Panc1 (cell line): ENCODE data around the gene MNDA. TPM values are rescaled to one million over a fixed set of nuclear protein-coding genes. Genes with fewer than 3 reads are reported as not detected.

Experiments
- ATAC-seq: fragments of 200-7000 bp; cut with Tn5 transposase; 2 replicates; pipeline ENCODE4 v1.9.1; 2020; ENCODE audit warnings: mild to moderate bottlenecking, moderate library complexity
- BruUV-seq: library from RNA; stranded (reverse); fragments of 400-500 nt; replicated peaks from 2 replicates; lab custom pipeline; 2021; lab: Mats Ljungman, UMichigan
- CTCF ChIA-PET: fragments of 300-600 bp; sonication (Branson Sonifier 250); formaldehyde crosslinking; loops from one replicate; lab custom pipeline; 2022; ENCODE audit warnings: antibody characterized with exemption; lab: Charles Lee
- POLR2A ChIA-PET: fragments of 300-600 bp; sonication (Branson Sonifier 250); formaldehyde crosslinking; loops from one replicate; lab custom pipeline; 2022; ENCODE audit warnings: antibody characterized with exemption; lab: Charles Lee
- DNase-seq: peaks from one replicate; pipeline ENCODE4 v3.0.0-alpha.2; 2010; ENCODE audit warnings: low read depth, low spot score
- H3K27ac ChIP-seq: 2 replicates; pipeline ENCODE4 v1.5.1; 2011; ENCODE audit warnings: mild to moderate bottlenecking, low read length, inconsistent platforms
- H3K27me3 ChIP-seq: fragments of 200-500 bp; sonication (Bioruptor generic); 2 replicates; pipeline ENCODE4 v1.6.0; 2014; ENCODE audit warnings: low read length, inconsistent platforms; ENCODE audit not compliant: control insufficient read depth, insufficient read depth
- H3K36me3 ChIP-seq: fragments of 200-500 bp; sonication (Bioruptor generic); 2 replicates; pipeline ENCODE4 v1.5.1; 2014; ENCODE audit warnings: inconsistent platforms, mild to moderate bottlenecking, low read length, moderate library complexity; ENCODE audit not compliant: control insufficient read depth, insufficient read depth
- H3K4me1 ChIP-seq: 2 replicates; pipeline ENCODE4 v1.5.1; 2011; ENCODE audit warnings: inconsistent platforms, mild to moderate bottlenecking, low read length, moderate library complexity; ENCODE audit not compliant: control insufficient read depth, insufficient read depth
- H3K4me3 ChIP-seq, 2 experiments: 2 replicates each; pipeline ENCODE4 v1.5.1; 2011 to 2012; ENCODE audit warnings: low read depth in 2 of 2, low read length in 2 of 2, mild to moderate bottlenecking in 2 of 2, inconsistent platforms in 1 of 2, moderate library complexity in 1 of 2
- H3K9me3 ChIP-seq: fragments of 200-500 bp; sonication (Bioruptor generic); 2 replicates; pipeline ENCODE4 v1.5.1; 2014; ENCODE audit warnings: low read depth, mild to moderate bottlenecking, inconsistent platforms, low read length, moderate library complexity; ENCODE audit not compliant: control insufficient read depth, insufficient read depth
- POLR2AphosphoS5 ChIP-seq: IDR thresholded peaks from 2 replicates; pipeline ENCODE4 v1.6.1; 2012; ENCODE audit warnings: mild to moderate bottlenecking, low read depth, low read length, moderate library complexity
- SIN3A ChIP-seq: IDR thresholded peaks from 2 replicates; pipeline ENCODE4 v1.6.1; 2012; ENCODE audit warnings: low read depth, mild to moderate bottlenecking, low read length, moderate library complexity, borderline replicate concordance; ENCODE audit not compliant: insufficient read depth
- TCF7L2 ChIP-seq: IDR thresholded peaks from 2 replicates; pipeline ENCODE4 v1.6.1; 2011; ENCODE audit warnings: mild to moderate bottlenecking, low read depth, low read length, inconsistent platforms
- in situ Hi-C: cut with HindIII; loops from 2 replicates; pipeline ENCODE4 v1.10.0; 2016; ENCODE audit warnings: low sequenced_read_pairs, low pct_unique_long_range_greater_than_20kb
- intact Hi-C: fragments of 100-400 bp; cut with micrococcal nuclease; formaldehyde crosslinking; loops from one replicate; pipeline ENCODE4 v1.10.0; 2022; ENCODE audit not compliant: unreplicated experiment
- total RNA-seq: library from RNA; stranded (reverse); gene quantifications from one replicate; pipeline ENCODE4 v1.2.1, GENCODE V29; 2021; ENCODE audit not compliant: unreplicated experiment
- TF ChIP-seq, protein P1 (sequence below): fragments of 450-650 bp; IDR thresholded peaks from 2 replicates; pipeline ENCODE4 v1.5.1; 2017; ENCODE audit warnings: mild to moderate bottlenecking
- TF ChIP-seq, protein P2 (sequence below), 2 experiments: IDR thresholded peaks; 2 replicates each; pipeline ENCODE4 v1.6.1; 2011 to 2012; ENCODE audit warnings: low read depth in 2 of 2, control low read depth in 1 of 2, low read length in 1 of 2, mild to moderate bottlenecking in 1 of 2, moderate library complexity in 1 of 2; ENCODE audit not compliant: insufficient read depth in 1 of 2

MNDA gene
- total RNA-seq, 1 experiment from 2014 or later, result not detected

DNA sequence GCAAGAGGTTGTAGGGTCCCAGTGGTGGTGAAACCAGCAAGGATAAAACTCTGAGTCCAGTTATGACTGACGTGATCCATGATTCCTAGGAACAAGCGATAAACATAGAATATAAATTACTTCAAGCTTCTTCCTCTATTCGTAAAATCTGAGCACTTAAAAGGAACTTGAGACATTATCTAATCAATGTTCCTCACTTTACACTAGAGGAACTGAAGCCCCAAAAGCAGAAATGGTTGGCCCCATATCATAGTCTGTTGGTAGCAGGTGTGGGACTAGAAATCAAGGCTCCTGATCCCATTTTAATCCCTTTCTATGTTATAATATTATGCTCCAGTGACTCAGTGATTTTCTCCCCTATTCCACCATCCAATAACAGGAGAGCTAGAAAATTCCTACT, 21.9 kb upstream of the MNDA start:
- intact Hi-C loops, result no loop called here
- Histone ChIP-seq H3K9me3 (no peaks in the 10 kb centered on the region), H3K36me3 (no peaks in the 10 kb centered on the region), H3K27ac (no peak overlapping the region), H3K27me3 (no peaks in the 10 kb centered on the region), H3K4me1 (no peaks in the 10 kb centered on the region), H3K4me3 (no peak overlapping the region)
- TF ChIP-seq, protein P1, sequence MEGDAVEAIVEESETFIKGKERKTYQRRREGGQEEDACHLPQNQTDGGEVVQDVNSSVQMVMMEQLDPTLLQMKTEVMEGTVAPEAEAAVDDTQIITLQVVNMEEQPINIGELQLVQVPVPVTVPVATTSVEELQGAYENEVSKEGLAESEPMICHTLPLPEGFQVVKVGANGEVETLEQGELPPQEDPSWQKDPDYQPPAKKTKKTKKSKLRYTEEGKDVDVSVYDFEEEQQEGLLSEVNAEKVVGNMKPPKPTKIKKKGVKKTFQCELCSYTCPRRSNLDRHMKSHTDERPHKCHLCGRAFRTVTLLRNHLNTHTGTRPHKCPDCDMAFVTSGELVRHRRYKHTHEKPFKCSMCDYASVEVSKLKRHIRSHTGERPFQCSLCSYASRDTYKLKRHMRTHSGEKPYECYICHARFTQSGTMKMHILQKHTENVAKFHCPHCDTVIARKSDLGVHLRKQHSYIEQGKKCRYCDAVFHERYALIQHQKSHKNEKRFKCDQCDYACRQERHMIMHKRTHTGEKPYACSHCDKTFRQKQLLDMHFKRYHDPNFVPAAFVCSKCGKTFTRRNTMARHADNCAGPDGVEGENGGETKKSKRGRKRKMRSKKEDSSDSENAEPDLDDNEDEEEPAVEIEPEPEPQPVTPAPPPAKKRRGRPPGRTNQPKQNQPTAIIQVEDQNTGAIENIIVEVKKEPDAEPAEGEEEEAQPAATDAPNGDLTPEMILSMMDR, result no peak
- TF ChIP-seq TCF7L2 (no peak), SIN3A (no peak), POLR2AphosphoS5 (no peak)
- TF ChIP-seq, protein P2, sequence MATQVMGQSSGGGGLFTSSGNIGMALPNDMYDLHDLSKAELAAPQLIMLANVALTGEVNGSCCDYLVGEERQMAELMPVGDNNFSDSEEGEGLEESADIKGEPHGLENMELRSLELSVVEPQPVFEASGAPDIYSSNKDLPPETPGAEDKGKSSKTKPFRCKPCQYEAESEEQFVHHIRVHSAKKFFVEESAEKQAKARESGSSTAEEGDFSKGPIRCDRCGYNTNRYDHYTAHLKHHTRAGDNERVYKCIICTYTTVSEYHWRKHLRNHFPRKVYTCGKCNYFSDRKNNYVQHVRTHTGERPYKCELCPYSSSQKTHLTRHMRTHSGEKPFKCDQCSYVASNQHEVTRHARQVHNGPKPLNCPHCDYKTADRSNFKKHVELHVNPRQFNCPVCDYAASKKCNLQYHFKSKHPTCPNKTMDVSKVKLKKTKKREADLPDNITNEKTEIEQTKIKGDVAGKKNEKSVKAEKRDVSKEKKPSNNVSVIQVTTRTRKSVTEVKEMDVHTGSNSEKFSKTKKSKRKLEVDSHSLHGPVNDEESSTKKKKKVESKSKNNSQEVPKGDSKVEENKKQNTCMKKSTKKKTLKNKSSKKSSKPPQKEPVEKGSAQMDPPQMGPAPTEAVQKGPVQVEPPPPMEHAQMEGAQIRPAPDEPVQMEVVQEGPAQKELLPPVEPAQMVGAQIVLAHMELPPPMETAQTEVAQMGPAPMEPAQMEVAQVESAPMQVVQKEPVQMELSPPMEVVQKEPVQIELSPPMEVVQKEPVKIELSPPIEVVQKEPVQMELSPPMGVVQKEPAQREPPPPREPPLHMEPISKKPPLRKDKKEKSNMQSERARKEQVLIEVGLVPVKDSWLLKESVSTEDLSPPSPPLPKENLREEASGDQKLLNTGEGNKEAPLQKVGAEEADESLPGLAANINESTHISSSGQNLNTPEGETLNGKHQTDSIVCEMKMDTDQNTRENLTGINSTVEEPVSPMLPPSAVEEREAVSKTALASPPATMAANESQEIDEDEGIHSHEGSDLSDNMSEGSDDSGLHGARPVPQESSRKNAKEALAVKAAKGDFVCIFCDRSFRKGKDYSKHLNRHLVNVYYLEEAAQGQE (IDR thresholded peaks at IDR 0.05; ENCODE audit: insufficient read depth in 1 of 2, low read depth in 2 of 2, low read length in 1 of 2), result no peak
- ChIA-PET POLR2A (no interaction called here), CTCF (no interaction called here)
- BruUV-seq, result no TSS peak
- in situ Hi-C loops, result no loop called here
- ATAC-seq (no peak), DNase-seq (no peak)

DNA sequence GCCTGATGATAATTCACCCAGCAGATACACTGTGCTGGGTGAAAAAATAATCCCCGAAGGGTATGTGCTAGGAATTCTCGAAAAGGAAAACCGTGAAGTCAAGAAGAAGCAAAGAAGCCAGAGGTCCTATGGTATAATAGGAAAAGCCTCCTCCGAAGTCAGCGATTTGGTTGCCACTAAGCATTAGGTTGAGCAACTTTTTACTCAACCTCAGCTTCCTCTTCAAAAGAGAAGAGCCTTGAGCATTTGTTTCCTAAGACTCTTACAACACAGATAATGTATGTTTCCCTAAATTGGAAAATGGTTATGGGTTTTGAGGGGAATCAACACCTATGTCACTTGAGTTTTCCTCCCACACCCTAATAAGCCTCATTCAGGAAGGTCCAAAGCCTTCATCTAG, 21.3 kb upstream of the MNDA start:
- ChIA-PET CTCF (no interaction called here), POLR2A (no interaction called here)
- TF ChIP-seq, protein P1, result no peak
- TF ChIP-seq POLR2AphosphoS5 (no peak), SIN3A (no peak), TCF7L2 (no peak)
- TF ChIP-seq, protein P2 (IDR thresholded peaks at IDR 0.05; ENCODE audit: insufficient read depth in 1 of 2, low read depth in 2 of 2, low read length in 1 of 2), result no peak
- ATAC-seq, result no peak
- Histone ChIP-seq H3K4me1 (no peaks in the 10 kb centered on the region), H3K36me3 (no peaks in the 10 kb centered on the region), H3K9me3 (no peaks in the 10 kb centered on the region), H3K27me3 (no peaks in the 10 kb centered on the region), H3K27ac (no peak overlapping the region), H3K4me3 (no peak overlapping the region)
- in situ Hi-C loops, result no loop called here
- no TSS peak for BruUV-seq
- intact Hi-C loops, result no loop called here
- DNase-seq, result no peak
